IMR-90 (cell line): ENCODE data around the gene CNNM3. TPM values are rescaled to one million over a fixed set of nuclear protein-coding genes. Genes with fewer than 3 reads are reported as not detected.

Experiments used
- ATAC-seq: fragments of 200-7000 bp; cut with Tn5 transposase; 2 replicates; pipeline ENCODE4 v1.9.1; 2020; ENCODE audit warnings: low read depth, mild to moderate bottlenecking, moderate library complexity
- BruUV-seq: library from RNA; stranded (reverse); fragments of 400-500 nt; replicated peaks from 2 replicates; lab custom pipeline; 2021; lab: Mats Ljungman, UMichigan
- CTCF ChIA-PET: fragments of 300-600 bp; formaldehyde crosslinking; extraction: SDS; loops from one replicate; lab custom pipeline; 2021; ENCODE audit warnings: antibody characterized with exemption; lab: Yijun Ruan, JAX
- POLR2A ChIA-PET: fragments of 300-600 bp; sonication (Branson Sonifier 250); formaldehyde crosslinking; loops from one replicate; lab custom pipeline; 2022; ENCODE audit warnings: antibody characterized with exemption; ENCODE audit not compliant: unreplicated experiment; lab: Charles Lee
- DNase-seq: peaks from one replicate; pipeline ENCODE4 v3.0.0; 2013
- H2AFZ ChIP-seq: replicated peaks from 2 replicates; pipeline ENCODE3; 2013; ENCODE audit warnings: low read length, mild to moderate bottlenecking; ENCODE audit not compliant: poor library complexity
- H2AK5ac ChIP-seq: 2 replicates; pipeline ENCODE4 v1.6.1; 2013; ENCODE audit warnings: low read depth, low read length, inconsistent platforms
- H2AK9ac ChIP-seq: replicated peaks from 2 replicates; pipeline ENCODE3; 2013; ENCODE audit warnings: mild to moderate bottlenecking, low read depth, low read length, moderate library complexity; ENCODE audit not compliant: poor library complexity
- H2BK120ac ChIP-seq: 2 replicates; pipeline ENCODE4 v1.6.1; 2013; ENCODE audit warnings: low read depth, low read length, inconsistent platforms
- H2BK15ac ChIP-seq: 3 replicates; pipeline ENCODE4 v1.6.1; 2013; ENCODE audit warnings: low read depth, low read length, inconsistent platforms
- H2BK20ac ChIP-seq: 2 replicates; pipeline ENCODE4 v1.6.1; 2013; ENCODE audit warnings: low read depth, mild to moderate bottlenecking, inconsistent platforms, low read length, moderate library complexity
- H2BK5ac ChIP-seq: 2 replicates; pipeline ENCODE4 v1.6.1; 2013; ENCODE audit warnings: mild to moderate bottlenecking, low read depth, low read length, inconsistent platforms; ENCODE audit not compliant: poor library complexity, severe bottlenecking
- H3K14ac ChIP-seq: replicated peaks from 2 replicates; pipeline ENCODE4 v1.6.1; 2013; ENCODE audit warnings: low read depth, low read length, inconsistent platforms
- H3K18ac ChIP-seq: 2 replicates; pipeline ENCODE4 v1.6.1; 2013; ENCODE audit warnings: low read depth, low read length, control low read depth
- H3K23ac ChIP-seq: 2 replicates; pipeline ENCODE4 v1.6.1; 2013; ENCODE audit warnings: low read depth, low read length, inconsistent platforms
- H3K27ac ChIP-seq: 2 replicates; pipeline ENCODE4 v1.5.1; 2013; ENCODE audit warnings: mild to moderate bottlenecking, control low read depth, low read length; ENCODE audit not compliant: insufficient read depth
- H3K27me3 ChIP-seq: 2 replicates; pipeline ENCODE4 v1.6.1; 2013; ENCODE audit warnings: low read length; ENCODE audit not compliant: control insufficient read depth, insufficient read depth
- H3K36me3 ChIP-seq: 2 replicates; pipeline ENCODE4 v1.6.1; 2013; ENCODE audit warnings: low read length, mixed read lengths; ENCODE audit not compliant: control insufficient read depth, insufficient read depth
- H3K4ac ChIP-seq: 2 replicates; pipeline ENCODE4 v1.6.1; 2013; ENCODE audit warnings: low read depth, low read length, inconsistent platforms
- H3K4me1 ChIP-seq: 2 replicates; pipeline ENCODE4 v1.6.1; 2013; ENCODE audit warnings: low read length, mixed read lengths; ENCODE audit not compliant: control insufficient read depth, insufficient read depth
- H3K4me2 ChIP-seq: 2 replicates; pipeline ENCODE4 v1.6.1; 2013; ENCODE audit warnings: low read depth, mild to moderate bottlenecking, control low read depth, low read length, moderate library complexity
- H3K4me3 ChIP-seq: 2 replicates; pipeline ENCODE4 v1.5.1; 2013; ENCODE audit warnings: low read depth, mild to moderate bottlenecking, control low read depth, low read length, moderate library complexity; ENCODE audit not compliant: insufficient read depth
- H3K56ac ChIP-seq: 2 replicates; pipeline ENCODE4 v1.6.1; 2013; ENCODE audit warnings: low read length, inconsistent platforms; ENCODE audit not compliant: insufficient read depth; ENCODE audit errors: extremely low read depth
- H3K79me1 ChIP-seq, 2 experiments: 2 replicates each; pipeline ENCODE4 v1.6.1; 2013; ENCODE audit warnings: low read length in 2 of 2, inconsistent platforms in 1 of 2, low read depth in 1 of 2
- H3K9ac ChIP-seq: 2 replicates; pipeline ENCODE4 v1.6.1; 2013; ENCODE audit warnings: low read depth, low read length, control low read depth
- H3K9me1 ChIP-seq: 2 replicates; pipeline ENCODE4 v1.6.1; 2013; ENCODE audit warnings: low read length, inconsistent platforms; ENCODE audit not compliant: insufficient read depth
- H3K9me3 ChIP-seq: 2 replicates; pipeline ENCODE4 v1.6.1; 2013; ENCODE audit warnings: low read length; ENCODE audit not compliant: control insufficient read depth, insufficient read depth
- H4K20me1 ChIP-seq: 2 replicates; pipeline ENCODE4 v1.6.1; 2013; ENCODE audit warnings: low read length, inconsistent platforms; ENCODE audit not compliant: insufficient read depth
- H4K5ac ChIP-seq: 2 replicates; pipeline ENCODE4 v1.6.1; 2013; ENCODE audit warnings: mild to moderate bottlenecking, low read depth, low read length, control low read depth
- H4K8ac ChIP-seq, 2 experiments: 2 replicates each; pipeline ENCODE4 v1.6.1; 2013; ENCODE audit warnings: low read depth in 2 of 2, low read length in 2 of 2, control low read depth in 1 of 2, inconsistent platforms in 1 of 2
- H4K91ac ChIP-seq: 2 replicates; pipeline ENCODE4 v1.6.1; 2013; ENCODE audit warnings: low read depth, low read length, inconsistent platforms; ENCODE audit not compliant: insufficient read depth
- BHLHE40 ChIP-seq: fragments of 150-350 bp; IDR thresholded peaks from 2 replicates; pipeline ENCODE4 v1.6.1; 2016; ENCODE audit warnings: mild to moderate bottlenecking, low read depth, low read length
- CTCF ChIP-seq: conservative IDR thresholded peaks from 2 replicates; pipeline ENCODE4 v1.5.1; 2012; ENCODE audit warnings: mild to moderate bottlenecking, low read depth, low read length, improper control_type of control experiment
- ELK1 ChIP-seq: fragments of 150-350 bp; IDR thresholded peaks from 2 replicates; pipeline ENCODE4 v1.6.1; 2016; ENCODE audit warnings: low read depth, mild to moderate bottlenecking, low read length, moderate library complexity, borderline replicate concordance
- FOS ChIP-seq: fragments of 150-350 bp; IDR thresholded peaks from 2 replicates; pipeline ENCODE4 v1.6.1; 2016; ENCODE audit warnings: low read depth, low read length
- MAFK ChIP-seq: IDR thresholded peaks from 2 replicates; pipeline ENCODE4 v1.6.1; 2012; ENCODE audit warnings: low read depth, low read length, improper control_type of control experiment
- MAZ ChIP-seq: IDR thresholded peaks from 2 replicates; pipeline ENCODE4 v1.6.1; 2012; ENCODE audit warnings: low read depth, mild to moderate bottlenecking, low read length, improper control_type of control experiment, moderate library complexity, borderline replicate concordance
- MXI1 ChIP-seq: IDR thresholded peaks from 2 replicates; pipeline ENCODE4 v1.6.1; 2012; ENCODE audit warnings: low read depth, mild to moderate bottlenecking, low read length, moderate library complexity, borderline replicate concordance
- NFE2L2 ChIP-seq: fragments of 150-350 bp; IDR thresholded peaks from 2 replicates; pipeline ENCODE4 v1.6.1; 2016; ENCODE audit warnings: low read depth, mild to moderate bottlenecking, low read length
- RCOR1 ChIP-seq: IDR thresholded peaks from 2 replicates; pipeline ENCODE4 v1.6.1; 2012; ENCODE audit warnings: mild to moderate bottlenecking, low read length, improper control_type of control experiment; ENCODE audit not compliant: insufficient replicate concordance
- RFX5 ChIP-seq: IDR thresholded peaks from 2 replicates; pipeline ENCODE4 v1.8.0; 2012; ENCODE audit warnings: low read depth, mild to moderate bottlenecking, low read length, moderate library complexity
- USF2 ChIP-seq: fragments of 150-350 bp; IDR thresholded peaks from 2 replicates; pipeline ENCODE4 v1.6.1; 2017; ENCODE audit warnings: mild to moderate bottlenecking, antibody characterized with exemption, low read length, low read depth
- WGBS, 2 experiments: methylation state at CpG; one replicate each; pipeline versions ENCODE4 v1.1.5 to v1.1.7; 2013; ENCODE audit warnings: missing lambda C conversion rate in 2 of 2; ENCODE audit not compliant: insufficient read length in 1 of 2; ENCODE audit errors: extremely low coverage in 2 of 2; 5-methylcytosine and 5-hydroxymethylcytosine counted together
- dilution Hi-C: fragments of 300-500 bp; cut with HindIII; formaldehyde crosslinking; loops from one replicate; pipeline ENCODE4 v1.14.3; 2018; ENCODE audit warnings: low sequenced_read_pairs; ENCODE audit not compliant: unreplicated experiment
- in situ Hi-C: fragments of 300-500 bp; cut with MboI; formaldehyde crosslinking; loops from 3 replicates; pipeline ENCODE4 v1.14.3; 2019; ENCODE audit warnings: low sequenced_read_pairs, inconsistent platforms, mixed read lengths
- intact Hi-C: fragments of 100-400 bp; cut with micrococcal nuclease; formaldehyde crosslinking; loops from 2 replicates; pipeline ENCODE4 v1.10.0; 2022
- polyA plus RNA-seq, 3 experiments: library from polyadenylated mRNA; depleted of rRNA; stranded (reverse); fragments of >200 nt; gene quantifications; 2 replicates each; pipeline ENCODE4 v1.2.3, GENCODE V29; 2012; ENCODE audit warnings: low replicate concordance in 1 of 3
- total RNA-seq: library from RNA; depleted of rRNA; stranded (reverse); fragments of >200 nt; gene quantifications from 2 replicates; pipeline ENCODE4 v1.2.3, GENCODE V29; 2012

Gene CNNM3
- total and polyA plus RNA-seq, 2 of the 4 experiments (the other 2 are of a cell fraction): 2.3 to 6.1 TPM

- peaks cover 6% of the 10 kb centered on the region for H3K4me1 ChIP-seq
- no peak overlapping the region for H3K4me3 ChIP-seq
- BruUV-seq: no TSS peak
- no peak overlapping the region for H2AK5ac ChIP-seq
- H3K9me3 ChIP-seq: no peaks in the 10 kb centered on the region
- H2BK20ac ChIP-seq: no peak overlapping the region
- no peak overlapping the region for H2AFZ ChIP-seq
- no peak overlapping the region for H2BK120ac ChIP-seq
- H3K18ac ChIP-seq: no peak overlapping the region
- TF ChIP-seq MAFK: no peak
- TF ChIP-seq MAZ: no peak
- no peak for TF ChIP-seq NFE2L2
- no peak for TF ChIP-seq CTCF
- no peak for TF ChIP-seq RCOR1
- TF ChIP-seq RFX5: no peak
- TF ChIP-seq ELK1: no peak
- no peak for TF ChIP-seq FOS
- no peak for TF ChIP-seq MXI1
- no peak for TF ChIP-seq BHLHE40
- no peak for TF ChIP-seq USF2
- H4K5ac ChIP-seq: no peak overlapping the region
- no peak overlapping the region for H2BK5ac ChIP-seq
- H4K91ac ChIP-seq: no peak overlapping the region
- intact Hi-C loops: no loop called here
- H3K14ac ChIP-seq: no peak overlapping the region
- no peak overlapping the region for H2AK9ac ChIP-seq
- no peak overlapping the region; the same call in 1 of the 2 replicates for H3K4me2 ChIP-seq
- no peak overlapping the region for H3K9ac ChIP-seq
- H3K79me1 ChIP-seq: peaks cover 17 to 44% of the 10 kb centered on the region in 2 experiments
- no peak for DNase-seq
- H4K20me1 ChIP-seq: peaks cover 41% of the 10 kb centered on the region
- no peak for ATAC-seq
- CTCF ChIA-PET: no interaction called here
- H2BK15ac ChIP-seq: no peak overlapping the region
- H3K27ac ChIP-seq: no peak overlapping the region
- H3K27me3 ChIP-seq: no peaks in the 10 kb centered on the region
- peaks cover 5% of the 10 kb centered on the region; the same call in 1 of the 2 replicates for H3K36me3 ChIP-seq
- H3K4ac ChIP-seq: no peak overlapping the region
- H3K23ac ChIP-seq: peak overlapping the region; percentile 78
- dilution Hi-C loops: no loop called here
- POLR2A ChIA-PET: no interaction called here
- H4K8ac ChIP-seq: no peak overlapping the region
- no peak overlapping the region for H3K56ac ChIP-seq
- WGBS, 2 experiments: 81% methylated on average over 3 of the region's 8 CpGs; no CpG with 5 or more reads in 1 of the 2 experiments
- peaks cover 9% of the 10 kb centered on the region for H3K9me1 ChIP-seq
- in situ Hi-C loops: no loop called here
Measured at GRCh38 chr2:96817882-96818281, 1.8 kb downstream of the CNNM3 start.
